GM19468 (cell line): ENCODE data around the gene NFX1.

ENCODE experiments used
- ATAC-seq: cut with Tn5 transposase; IDR thresholded peaks from one replicate; pipeline ENCODE4 v1.9.1; 2021; ENCODE audit warnings: mild to moderate bottlenecking, moderate library complexity, moderate number of reproducible peaks; ENCODE audit not compliant: unreplicated experiment; ENCODE audit errors: extremely low read depth

The NFX1 gene

DNA sequence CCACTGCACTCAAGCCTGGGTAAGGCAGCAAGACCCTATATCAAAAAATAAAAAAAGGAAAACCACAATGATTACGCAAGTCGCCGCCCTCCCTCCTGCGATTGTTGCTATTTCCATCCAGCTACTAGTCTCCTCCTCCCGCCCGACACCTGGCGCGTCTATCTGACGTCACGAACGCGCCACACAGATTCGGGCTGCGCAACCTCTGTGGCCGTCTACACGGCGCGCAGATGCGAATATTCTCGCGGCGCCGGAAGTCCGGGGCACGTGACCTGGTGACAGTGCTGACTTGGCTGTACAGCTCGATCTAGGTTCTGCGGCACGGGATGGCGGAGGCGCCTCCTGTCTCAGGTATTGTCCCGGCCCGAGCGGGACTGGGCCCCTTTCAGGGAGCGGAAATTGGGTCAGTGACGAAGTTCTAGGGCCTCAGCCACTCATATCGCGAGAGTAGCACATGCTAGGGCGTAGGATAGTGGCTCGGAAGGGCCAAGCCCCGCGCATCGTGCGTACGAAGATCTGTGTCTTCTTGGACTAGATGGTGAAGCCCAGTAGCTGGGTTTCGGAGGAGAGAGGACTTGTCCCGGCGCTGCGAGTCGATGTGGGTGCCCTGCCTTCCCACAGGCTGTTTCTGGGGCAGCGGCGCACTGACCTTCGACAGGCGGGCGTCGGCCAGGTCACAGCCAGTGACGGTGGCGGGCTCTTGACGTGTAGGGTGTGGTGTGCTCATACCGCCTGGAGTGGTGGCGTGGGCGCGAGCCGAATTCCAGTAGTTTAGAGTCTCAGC lies at the start of gene NFX1:
NFX1 (plus strand) TSS at position 270 of the 784 bp plus-strand sequence; CDS start at position 327, 57 bp downstream.
- ATAC-seq = peak; percentile 82

DNA sequence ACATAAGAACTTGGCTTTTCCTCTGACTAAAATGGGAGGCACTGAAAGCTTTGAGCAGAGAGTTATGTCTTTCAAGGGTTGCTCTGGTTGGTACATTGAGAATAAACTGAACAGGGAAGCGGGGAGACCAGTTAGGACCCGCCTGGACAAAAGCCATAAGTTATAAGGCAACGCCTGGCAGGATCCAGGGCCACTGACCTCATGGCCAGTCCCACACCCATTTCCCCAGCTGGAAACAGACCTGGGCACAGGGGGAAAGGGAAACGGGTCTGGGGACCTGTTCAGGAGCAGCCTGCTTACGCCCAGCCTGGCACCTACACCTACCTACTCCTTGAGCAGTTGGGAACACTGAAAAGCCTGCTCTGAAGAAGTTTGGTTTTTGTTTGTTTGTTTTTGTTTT lies 49.0 kb upstream of the NFX1 start:
- no peak for ATAC-seq

DNA sequence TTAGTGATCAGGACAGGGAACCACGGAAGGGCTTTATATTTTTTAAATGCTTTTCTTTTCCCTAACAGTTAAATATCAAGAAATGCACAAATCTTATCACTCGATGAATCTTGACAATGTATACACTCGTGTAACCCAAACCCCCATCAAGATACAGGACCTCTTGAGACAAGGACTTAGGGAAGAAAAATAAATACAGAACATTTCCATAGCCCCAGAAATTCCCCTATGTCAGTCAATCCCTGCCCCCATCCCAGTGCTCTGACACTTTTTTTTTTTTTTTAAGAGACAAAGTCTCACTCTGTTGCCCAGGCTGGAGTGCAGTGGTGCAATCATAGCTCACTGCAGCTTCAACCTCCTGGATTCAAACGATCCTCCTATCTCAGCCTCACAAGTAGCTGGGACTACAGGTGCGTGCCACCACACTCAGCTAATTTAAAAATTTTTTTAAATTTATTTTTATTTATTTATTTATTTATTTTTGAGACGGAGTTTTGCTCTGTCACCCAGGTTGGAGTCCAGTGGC lies 47.6 kb upstream of the NFX1 start:
- ATAC-seq = no peak

DNA sequence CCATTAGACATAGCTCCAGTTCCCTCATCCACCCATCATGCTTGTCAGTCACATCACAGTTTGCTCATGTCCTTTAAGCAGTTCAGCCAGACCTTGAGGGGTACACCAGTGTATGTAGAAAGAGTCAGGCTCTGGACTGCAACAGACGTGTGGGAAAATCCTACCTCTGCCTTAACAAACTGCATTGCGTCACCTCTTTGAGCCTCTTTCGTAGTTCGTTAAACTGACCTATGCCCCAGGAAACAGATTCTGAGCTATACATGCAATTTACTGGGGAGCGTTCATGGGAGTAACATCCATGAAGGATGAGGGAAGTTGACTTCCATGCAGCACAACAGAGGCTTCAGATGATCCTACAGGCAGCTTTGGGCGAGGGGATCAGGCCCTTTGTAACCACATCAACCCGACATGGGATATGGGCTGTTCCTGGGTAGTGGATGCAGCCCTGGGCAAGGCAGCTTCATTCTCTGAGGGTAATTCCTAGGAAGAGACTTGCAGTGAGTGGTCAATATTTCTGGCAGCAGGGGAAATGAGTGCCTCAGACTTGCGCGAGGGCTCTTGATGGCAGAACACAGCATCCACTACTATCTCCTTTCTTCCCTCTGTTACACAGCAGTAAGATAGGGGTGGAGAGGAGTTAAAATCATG lies 46.1 kb upstream of the NFX1 start:
- ATAC-seq = no peak

DNA sequence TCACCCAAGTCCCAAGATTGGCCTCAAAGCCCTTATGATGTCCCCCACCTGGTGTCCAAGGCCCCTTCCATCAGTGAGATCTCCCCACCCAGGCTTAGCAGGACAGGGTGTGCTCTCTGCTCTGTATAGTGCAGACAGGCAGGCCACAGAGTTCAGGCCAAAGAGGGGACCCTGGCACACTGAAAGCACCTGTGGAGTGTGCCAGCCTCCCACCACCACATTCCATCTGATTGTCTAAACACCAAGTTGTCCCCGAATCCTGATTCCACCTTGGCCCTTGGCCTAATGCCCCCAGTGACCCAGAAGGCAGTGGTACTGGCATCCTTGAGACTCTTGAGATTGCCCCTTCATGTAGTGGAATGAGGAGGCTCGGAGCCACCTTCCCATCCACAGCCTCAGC lies 45.0 kb upstream of the NFX1 start:
- no peak for ATAC-seq

DNA sequence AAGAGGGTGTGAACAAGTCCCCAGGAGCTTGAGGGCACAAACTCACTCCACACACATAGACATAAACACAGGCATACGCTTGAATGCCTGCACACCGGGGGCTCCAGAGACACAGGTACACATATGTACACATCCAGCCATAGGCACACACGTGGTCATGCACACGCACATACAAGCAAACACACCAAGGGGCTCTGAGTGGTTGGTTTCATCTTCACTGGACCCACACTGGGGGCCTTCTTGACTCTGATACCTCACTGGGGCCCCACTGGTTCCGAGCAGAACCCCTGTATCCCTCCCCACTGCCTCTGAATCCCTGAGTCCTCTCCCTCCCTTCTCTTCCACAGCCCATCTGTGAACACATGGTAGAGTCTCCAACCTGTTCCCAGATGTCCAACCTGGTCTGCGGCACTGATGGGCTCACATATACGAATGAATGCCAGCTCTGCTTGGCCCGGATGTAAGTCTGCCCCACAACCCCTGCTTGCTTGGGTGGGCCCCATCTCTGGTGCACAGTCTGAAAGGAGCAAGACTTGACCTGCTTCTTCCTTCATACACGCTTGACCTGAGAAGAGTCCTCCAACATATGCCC lies 44.0 kb upstream of the NFX1 start:
- ATAC-seq = no peak

DNA sequence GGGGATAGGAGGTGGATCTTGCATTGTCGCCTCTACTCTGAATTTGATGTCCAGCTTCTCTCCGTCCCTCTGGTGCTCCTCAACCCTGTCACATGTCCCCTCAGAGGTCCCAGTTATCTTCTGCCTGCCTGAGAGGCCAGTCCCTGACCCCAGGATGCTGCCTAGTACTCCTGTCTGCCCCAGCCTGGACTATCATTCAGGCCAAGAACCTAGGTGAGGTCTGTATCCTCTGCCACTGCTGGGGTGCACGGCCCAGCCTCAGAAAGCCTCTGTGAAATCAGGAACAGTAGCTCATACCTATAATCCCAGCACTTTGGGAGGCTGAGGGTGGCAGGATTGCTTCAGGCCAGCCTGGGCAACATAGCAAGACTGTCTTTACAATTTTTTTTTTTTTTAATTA lies 41.7 kb upstream of the NFX1 start:
- ATAC-seq = no peak

DNA sequence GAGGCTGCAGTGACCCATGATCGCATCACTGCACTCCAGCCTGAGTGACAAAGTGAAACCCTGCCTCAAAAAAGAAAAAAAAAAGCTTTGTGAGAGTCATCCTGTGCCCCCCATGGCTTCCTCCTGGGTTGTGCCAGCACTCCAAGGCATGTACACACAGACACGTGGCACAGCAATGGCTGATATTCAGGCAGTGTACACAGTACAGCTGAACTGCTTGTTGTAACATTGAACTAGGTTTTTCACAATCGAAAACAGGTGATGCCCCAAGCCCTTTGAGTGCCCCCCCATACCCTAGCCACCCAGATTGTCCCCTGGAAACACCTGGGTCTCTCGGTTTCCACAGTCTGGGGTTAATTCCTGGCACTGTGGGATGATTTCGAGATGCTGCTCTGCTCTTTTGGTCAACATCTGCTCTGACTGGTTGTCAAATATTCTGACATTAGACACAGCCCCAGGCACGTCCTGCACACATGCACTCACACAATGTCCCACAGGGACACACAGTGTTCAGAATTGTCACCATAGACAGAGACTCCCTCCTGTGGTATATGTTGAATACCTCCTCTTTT lies 41.1 kb upstream of the NFX1 start:
- ATAC-seq = no peak

DNA sequence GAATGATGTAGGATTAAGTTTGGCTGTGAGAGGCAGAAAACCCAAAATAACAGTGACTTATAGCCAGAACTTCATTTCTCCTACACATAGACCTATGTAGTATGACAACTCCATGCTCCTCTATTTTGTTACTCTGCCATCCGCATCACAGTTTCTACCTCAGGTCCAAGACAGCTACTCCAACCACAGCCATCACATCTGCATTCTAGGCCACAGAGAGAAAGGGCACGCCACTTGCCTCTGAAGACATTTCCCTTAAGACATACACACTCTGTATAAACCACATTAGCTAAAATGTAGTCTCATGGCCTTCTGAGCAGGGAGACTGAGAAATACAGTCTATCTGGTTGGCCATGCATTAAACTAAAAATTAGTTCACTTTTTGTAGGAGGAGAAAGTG lies 40.3 kb upstream of the NFX1 start:
- ATAC-seq = no peak

DNA sequence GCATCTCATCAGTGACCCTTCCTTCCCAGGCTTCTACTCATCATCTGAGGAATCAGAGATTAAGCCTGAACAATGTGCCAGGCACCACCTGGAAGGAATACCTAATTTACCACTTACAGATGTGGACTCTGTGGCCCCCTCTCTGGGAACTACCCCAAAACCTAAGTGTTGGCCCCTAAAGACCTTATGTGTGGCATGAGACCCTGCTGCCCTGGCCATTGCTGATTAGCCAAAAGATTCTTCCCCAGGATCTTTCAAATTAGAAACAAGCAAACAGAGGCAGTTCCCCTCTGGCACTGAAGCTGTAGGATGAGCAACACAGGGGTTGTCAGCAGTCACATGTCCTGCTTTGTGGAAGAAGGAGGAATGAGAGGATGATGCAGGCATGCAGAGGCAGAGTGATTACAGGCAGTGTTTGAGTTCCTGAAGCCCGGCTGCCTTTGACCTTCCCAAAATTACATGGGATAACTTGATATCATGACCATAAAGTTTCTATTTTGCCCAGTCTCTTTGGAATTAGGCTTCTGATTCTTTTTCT lies 39.8 kb upstream of the NFX1 start:
- no peak for ATAC-seq

DNA sequence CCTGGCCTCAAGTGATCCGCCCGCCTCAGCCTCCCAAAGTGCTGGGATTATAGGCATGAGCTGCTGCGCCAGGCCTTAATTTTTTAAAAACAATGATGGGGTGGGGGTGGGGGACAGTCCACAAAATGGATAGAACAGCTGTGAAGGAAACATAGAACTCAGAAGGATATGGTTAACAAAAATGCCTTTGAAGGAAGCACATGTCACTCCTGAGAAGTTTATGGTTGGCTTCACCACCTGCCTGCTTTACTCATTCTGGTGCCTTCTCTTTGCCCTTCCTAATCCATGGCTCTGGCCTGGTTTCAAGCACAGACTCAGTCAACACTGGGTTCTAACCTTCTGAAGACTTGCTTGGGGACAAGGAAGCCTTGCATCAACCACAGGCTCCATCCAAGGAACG lies 36.1 kb upstream of the NFX1 start:
- ATAC-seq = no peak

DNA sequence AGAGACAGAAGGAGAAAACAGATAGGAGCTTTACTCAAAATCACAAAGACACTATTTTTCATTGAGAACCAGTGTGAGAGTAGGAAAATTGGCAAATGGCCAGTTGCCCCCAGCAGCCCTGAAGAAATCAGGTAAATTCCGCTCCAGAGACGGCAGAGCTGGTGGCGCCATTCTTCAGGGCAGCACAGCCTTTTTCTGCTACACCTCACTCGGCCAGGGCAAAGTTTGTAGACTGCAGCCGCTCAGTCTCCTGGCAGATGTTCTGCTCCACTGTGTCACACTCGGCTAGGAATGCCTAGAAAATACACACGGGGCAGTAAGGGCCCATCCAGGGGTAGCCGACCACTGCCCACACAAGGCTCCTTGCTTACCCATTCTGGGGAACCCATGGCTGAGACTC lies 35.3 kb upstream of the NFX1 start:
- ATAC-seq = no peak

DNA sequence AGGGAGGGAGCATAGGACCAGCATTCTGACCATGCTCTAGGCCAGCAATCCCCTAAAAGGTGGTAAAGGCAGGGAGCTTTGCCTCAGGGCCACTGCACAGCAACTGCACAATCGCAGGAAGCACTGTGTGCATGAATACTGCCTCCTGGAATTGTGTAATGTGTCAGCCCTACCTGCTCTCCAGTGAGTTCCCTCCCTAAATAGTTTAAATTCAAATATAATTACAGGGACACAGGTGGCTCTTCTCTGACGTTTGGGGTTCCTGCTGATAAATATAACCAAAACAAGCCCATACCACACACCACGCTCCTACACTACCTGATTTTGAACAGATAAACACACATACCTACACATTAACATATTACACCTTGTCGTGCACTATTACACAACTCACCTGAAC lies 34.8 kb upstream of the NFX1 start:
- no peak for ATAC-seq

DNA sequence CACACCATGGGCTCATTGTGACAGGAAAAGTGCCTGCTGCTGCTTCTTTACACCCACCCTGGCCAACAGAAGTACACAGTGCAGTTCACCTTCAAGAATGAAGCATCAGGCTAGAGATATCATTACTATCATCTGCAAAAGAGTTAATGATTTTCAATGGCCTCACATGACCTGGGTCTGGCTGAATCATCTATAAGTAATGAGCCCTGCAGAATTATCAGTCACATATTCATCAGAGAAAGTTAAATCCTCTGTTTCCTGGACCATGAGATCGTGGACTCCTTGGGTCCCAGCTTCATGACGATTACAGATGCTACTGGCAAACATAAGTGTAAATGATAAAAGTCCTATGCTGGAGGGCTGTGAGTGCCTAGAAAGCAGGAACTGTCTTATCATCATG lies 34.1 kb upstream of the NFX1 start:
- no peak for ATAC-seq

DNA sequence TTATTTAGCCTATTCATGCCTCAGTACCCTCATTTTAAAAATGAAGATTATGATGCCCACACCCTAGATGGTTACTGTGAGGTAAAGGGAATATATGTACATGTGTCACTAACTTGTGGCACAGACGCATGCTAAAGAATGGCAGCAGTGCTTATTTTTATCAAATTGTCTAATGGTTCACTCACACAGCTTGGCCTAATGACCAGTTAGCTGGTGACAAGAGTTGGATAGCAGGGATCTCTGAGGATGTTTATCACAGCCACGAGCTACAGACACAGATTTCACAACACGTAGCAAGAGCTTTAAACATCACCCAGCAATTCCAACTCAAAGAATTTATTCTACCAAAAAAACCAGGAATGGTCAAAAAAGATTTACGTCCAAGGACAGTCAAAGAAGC lies 33.0 kb upstream of the NFX1 start:
- ATAC-seq = no peak

DNA sequence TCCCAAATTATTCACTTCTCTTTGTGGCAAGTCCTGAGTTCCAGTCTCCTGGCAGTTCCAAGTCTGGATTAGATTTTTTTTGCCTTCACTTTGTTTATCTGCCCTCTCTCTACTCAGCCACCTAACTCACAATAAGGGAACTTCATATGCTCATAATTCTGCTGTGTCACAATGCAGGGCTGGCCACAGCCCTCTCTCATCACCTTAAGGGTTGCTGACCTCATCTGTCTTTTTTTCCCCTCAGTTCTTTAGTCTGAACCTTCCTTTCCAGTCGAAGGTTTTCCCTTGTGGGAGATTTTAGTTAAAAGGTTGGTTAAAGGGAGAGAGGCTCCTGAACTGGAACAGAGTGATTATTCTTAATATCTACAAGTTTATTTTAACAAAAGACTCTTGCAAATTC lies 29.9 kb upstream of the NFX1 start:
- ATAC-seq = no peak

DNA sequence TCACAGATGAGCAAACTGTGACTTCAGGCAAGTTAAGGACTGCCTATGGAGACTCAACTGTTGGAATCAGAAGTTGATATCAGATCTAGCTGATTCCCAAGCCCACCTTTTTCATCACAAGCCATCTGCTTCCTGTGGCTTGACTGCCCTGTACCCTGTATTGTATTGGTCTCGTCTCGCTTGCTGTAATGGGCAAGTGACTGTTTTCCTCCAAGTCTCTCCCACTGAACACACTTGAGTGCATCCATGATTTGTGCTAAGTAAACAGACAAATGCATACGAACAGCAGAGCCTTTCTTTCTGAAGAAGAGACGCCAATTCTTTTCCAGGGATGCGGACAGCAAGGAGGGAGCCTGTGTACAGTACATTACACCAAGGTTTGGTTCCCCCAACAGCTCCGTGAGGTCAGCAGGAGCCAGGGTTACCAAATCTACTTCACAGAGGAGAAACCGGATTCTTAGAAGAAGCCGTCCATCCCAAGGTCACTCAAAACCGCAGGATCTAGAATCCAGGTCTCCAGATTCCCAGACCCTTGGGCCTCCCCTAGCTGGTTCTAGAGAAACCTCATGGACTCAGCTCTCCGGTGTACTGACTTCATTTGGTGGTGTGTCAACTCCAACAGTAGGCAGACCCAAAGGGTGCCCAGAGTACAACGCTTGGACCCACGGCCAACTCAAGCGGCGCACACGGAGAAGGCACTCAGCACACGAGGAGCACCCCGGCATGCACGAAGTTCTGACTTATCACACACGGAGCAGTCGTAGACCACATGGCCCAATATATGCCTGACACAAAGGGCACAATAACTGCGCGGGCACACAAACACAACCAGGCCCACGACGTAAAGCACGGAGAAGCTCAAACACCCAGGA lies 26.9 kb upstream of the NFX1 start:
- no peak for ATAC-seq

DNA sequence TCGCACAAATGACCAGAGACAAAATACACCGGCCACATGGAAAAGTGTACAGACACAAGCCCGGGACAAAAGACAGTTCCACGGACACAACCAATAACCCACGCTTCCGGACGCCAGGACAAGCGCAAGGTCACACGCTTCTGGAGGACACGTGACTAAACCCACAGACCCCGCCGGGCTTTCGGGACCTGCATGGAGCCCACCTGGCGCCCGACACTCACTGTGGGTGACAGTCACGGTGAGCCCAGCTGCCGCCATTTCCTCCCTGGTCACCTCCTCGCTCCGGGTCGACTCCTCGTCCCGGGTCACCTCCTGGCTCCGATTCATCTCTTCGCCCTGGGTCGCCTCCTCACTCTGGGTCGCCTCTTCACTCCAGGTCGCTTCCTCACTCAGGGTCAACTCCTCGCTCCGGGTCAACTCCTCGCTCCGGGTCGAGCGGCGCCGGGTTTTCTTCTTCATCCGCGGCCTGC lies 26.3 kb upstream of the NFX1 start:
- no peak for ATAC-seq

DNA sequence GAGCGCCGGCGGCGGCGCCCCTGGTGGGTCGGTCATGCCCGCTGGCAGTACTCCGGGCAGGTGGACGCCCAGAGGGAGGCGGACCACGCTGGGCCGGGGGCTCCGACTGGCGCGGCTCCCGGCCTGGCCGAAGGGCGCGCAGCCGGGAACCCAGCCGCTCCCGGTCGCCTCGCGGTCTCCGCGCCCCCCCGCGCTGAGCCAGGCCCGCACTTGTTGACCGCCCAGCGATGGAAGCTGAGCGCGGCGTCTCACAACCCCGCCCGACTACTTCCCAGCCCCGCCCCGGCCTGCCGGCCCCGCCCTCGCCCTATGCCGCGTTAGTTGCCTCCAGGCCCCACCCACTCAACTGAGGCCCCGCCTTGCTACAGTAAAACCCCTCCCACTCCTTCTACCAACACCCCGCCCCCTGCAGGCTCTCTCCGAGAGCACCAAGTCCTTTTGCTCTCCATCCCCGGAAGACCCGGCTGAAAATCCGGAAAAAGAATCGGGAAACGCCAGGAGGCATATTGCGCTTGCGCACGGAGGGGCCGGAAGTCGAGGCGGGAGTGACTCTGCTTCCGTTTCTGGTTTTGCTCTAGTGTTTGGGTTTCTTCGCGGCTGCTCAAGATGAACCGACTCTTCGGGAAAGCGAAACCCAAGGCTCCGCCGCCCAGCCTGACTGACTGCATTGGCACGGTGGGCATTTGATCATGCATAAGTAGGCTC lies 25.7 kb upstream of the NFX1 start, which contains the start of the genes BAG1 and CHMP5:
BAG1 (minus strand) TSS at position 236 of the 705 bp plus-strand sequence.
CHMP5 (plus strand) TSS at position 577 of the 705 bp plus-strand sequence; CDS start at position 607, 30 bp downstream.
- ATAC-seq = peak; percentile 75
